Keratinocyte (primary cell): Measurements from ENCODE around the gene TNS2. TPM values are rescaled to one million over a fixed set of nuclear protein-coding genes. Genes with fewer than 3 reads are reported as not detected.

Experiments used
- DNase-seq: peaks from one replicate; pipeline ENCODE4 v3.0.0-alpha.2; 2011; ENCODE audit warnings: low read depth, missing footprints, low spot score
- FAIRE-seq: peaks from 2 replicates; lab custom pipeline; 2011; peaks lifted over from hg19 to GRCh38; lab: Jason Lieb, UNC
- H2AFZ ChIP-seq: 2 replicates; pipeline ENCODE4 v1.6.0; 2012; ENCODE audit warnings: low read length, control low read depth, inconsistent platforms; ENCODE audit not compliant: control insufficient read depth
- H3K27ac ChIP-seq: 2 replicates; pipeline ENCODE4 v1.5.1; 2011; ENCODE audit warnings: low read length; ENCODE audit not compliant: control insufficient read depth, insufficient read depth
- H3K27me3 ChIP-seq: 3 replicates; pipeline ENCODE4 v1.6.0; 2011; ENCODE audit warnings: low read length; ENCODE audit not compliant: control insufficient read depth, insufficient read depth; ENCODE audit errors: extremely low read depth
- H3K36me3 ChIP-seq, 2 experiments: 2 replicates in 1 of 2; 3 replicates in 1 of 2; pipeline ENCODE4 v1.5.1; 2011; ENCODE audit warnings: low read length in 2 of 2, mild to moderate bottlenecking in 1 of 2; ENCODE audit not compliant: control insufficient read depth in 2 of 2, insufficient read depth in 2 of 2; ENCODE audit errors: extremely low read depth in 1 of 2
- H3K4me1 ChIP-seq: 3 replicates; pipeline ENCODE4 v1.5.1; 2011; ENCODE audit warnings: low read length; ENCODE audit not compliant: control insufficient read depth, insufficient read depth; ENCODE audit errors: extremely low read depth
- H3K4me2 ChIP-seq: 3 replicates; pipeline ENCODE4 v1.6.0; 2011; ENCODE audit warnings: low read depth, low read length; ENCODE audit not compliant: control insufficient read depth, insufficient read depth; ENCODE audit errors: extremely low read depth
- H3K4me3 ChIP-seq, 3 experiments: fragments of 200-600 bp in 1 of 3; sonication (generic) in 1 of 3; 2 replicates in 2 of 3; 3 replicates in 1 of 3; pipeline ENCODE4 v1.5.1; 2011 to 2016; ENCODE audit warnings: low read length in 3 of 3, mild to moderate bottlenecking in 3 of 3, control low read depth in 2 of 3, inconsistent platforms in 1 of 3, low read depth in 1 of 3, mixed read lengths in 1 of 3, mixed run types in 1 of 3, moderate library complexity in 1 of 3; ENCODE audit not compliant: control insufficient read depth in 2 of 3, insufficient read depth in 2 of 3; ENCODE audit errors: extremely low read depth in 1 of 3
- H3K79me2 ChIP-seq: 2 replicates; pipeline ENCODE4 v1.6.0; 2012; ENCODE audit warnings: low read length; ENCODE audit not compliant: control insufficient read depth, insufficient read depth
- H3K9ac ChIP-seq: 3 replicates; pipeline ENCODE4 v1.6.0; 2011; ENCODE audit warnings: low read length; ENCODE audit not compliant: control insufficient read depth, insufficient read depth; ENCODE audit errors: extremely low read depth
- H3K9me1 ChIP-seq: 3 replicates; pipeline ENCODE4 v1.6.0; 2011; ENCODE audit warnings: low read length; ENCODE audit not compliant: control insufficient read depth, insufficient read depth; ENCODE audit errors: extremely low read depth
- H3K9me3 ChIP-seq: 2 replicates; pipeline ENCODE4 v1.5.1; 2012; ENCODE audit warnings: low read depth, low read length; ENCODE audit not compliant: control insufficient read depth
- H4K20me1 ChIP-seq: 3 replicates; pipeline ENCODE4 v1.6.0; 2011; ENCODE audit warnings: low read length; ENCODE audit not compliant: control insufficient read depth, insufficient read depth; ENCODE audit errors: extremely low read depth
- CTCF ChIP-seq, 3 experiments: IDR thresholded peaks in 1 of 3; conservative IDR thresholded peaks in 1 of 3; optimal IDR thresholded peaks in 1 of 3; 2 replicates in 2 of 3; 3 replicates in 1 of 3; pipeline versions ENCODE3 to v1.5.1; 2011; ENCODE audit warnings: low read length in 3 of 3, mild to moderate bottlenecking in 3 of 3, moderate library complexity in 2 of 3, control low read depth in 1 of 3, inconsistent platforms in 1 of 3; ENCODE audit not compliant: insufficient read depth in 2 of 3; ENCODE audit errors: extremely low read depth in 1 of 3
- EZH2 ChIP-seq: IDR thresholded peaks from one replicate; pipeline ENCODE4 v1.6.1; 2012; ENCODE audit warnings: inconsistent platforms, mild to moderate bottlenecking, low read length, moderate library complexity
- dilution Hi-C: fragments of 300-500 bp; cut with MboI; formaldehyde crosslinking; loops from one replicate; pipeline ENCODE4 v1.7.0; 2020; ENCODE audit warnings: low sequenced_read_pairs; ENCODE audit not compliant: extremely low pct_ligation_motif_present
- polyA plus RNA-seq, 5 experiments: library from polyadenylated mRNA; depleted of rRNA in 3 of 5; stranded (reverse) in 3 of 5; stranded (forward) in 1 of 5; unstranded in 1 of 5; fragments of >200 nt; gene quantifications; 1 replicate in 1 of 5; 2 replicates in 3 of 5; 3 replicates in 1 of 5; pipeline versions ENCODE4 v1.2.1 to v1.2.3, GENCODE V29; 2011 to 2012; ENCODE audit warnings: missing spikeins in 2 of 5, low read depth in 1 of 5, low replicate concordance in 1 of 5

The TNS2 gene
- polyA plus RNA-seq, 1 donor (not counting 4 experiments of a cell fraction or from before 2014, with no cell fraction given) = 0.80 TPM

- dilution Hi-C loops = no loop called here
- H3K4me1 ChIP-seq = peaks cover 6% of the 10 kb centered on the region
- H3K79me2 ChIP-seq = no peaks in the 10 kb centered on the region
- H3K27me3 ChIP-seq = no peaks in the 10 kb centered on the region
- H3K9me3 ChIP-seq = no peaks in the 10 kb centered on the region
- peaks cover 16% of the 10 kb centered on the region in 2 experiments for H3K36me3 ChIP-seq
- peaks cover 5% of the 10 kb centered on the region for H4K20me1 ChIP-seq
- H3K4me2 ChIP-seq = no peak overlapping the region
- H3K9me1 ChIP-seq = no peaks in the 10 kb centered on the region
- no peak overlapping the region for H3K27ac ChIP-seq
- no peak overlapping the region for H3K9ac ChIP-seq
- no peak for DNase-seq
- H3K4me3 ChIP-seq = no peak overlapping the region
- FAIRE-seq = no peak
- peak in 2 of 3 experiments; percentile 39 for TF ChIP-seq CTCF (optimal IDR thresholded peaks at IDR 0.05 in 1 of 3, IDR thresholded peaks at IDR 0.05 in 1 of 3, conservative IDR thresholded peaks at IDR 0.05 in 1 of 3; ENCODE audit: extremely low read depth in 1 of 3, insufficient read depth in 2 of 3, low read length in 3 of 3)
- no peak for TF ChIP-seq EZH2
- no peak overlapping the region for H2AFZ ChIP-seq
These were observed 11.6 kb downstream of the TNS2 start for GRCh38 chr12:53061404-53062010.

GRCh38 chr12:53062011-53062961, 12.4 kb downstream of the TNS2 start:
- DNase-seq = no peak
- Histone ChIP-seq H3K9ac (no peak overlapping the region), H3K27me3 (no peaks in the 10 kb centered on the region), H3K9me3 (no peaks in the 10 kb centered on the region), H4K20me1 (peaks cover 5% of the 10 kb centered on the region), H3K27ac (no peak overlapping the region), H3K79me2 (no peaks in the 10 kb centered on the region), H3K4me2 (no peak overlapping the region), H3K4me1 (peaks cover 6% of the 10 kb centered on the region), H2AFZ (no peak overlapping the region), H3K4me3 (no peak overlapping the region), H3K9me1 (no peaks in the 10 kb centered on the region), H3K36me3 (peaks cover 17 to 19% of the 10 kb centered on the region in 2 experiments)
- dilution Hi-C loops = no loop called here
- no peak for FAIRE-seq
- TF ChIP-seq CTCF (optimal IDR thresholded peaks at IDR 0.05 in 1 of 3, IDR thresholded peaks at IDR 0.05 in 1 of 3, conservative IDR thresholded peaks at IDR 0.05 in 1 of 3; ENCODE audit: extremely low read depth in 1 of 3, insufficient read depth in 2 of 3, low read length in 3 of 3) (no peak), EZH2 (no peak)
